HG02884 (cell line): ENCODE measurements around the gene YKT6.
"Not testable (repeated sequence)": the region's sequence is repeated elsewhere in the genome, so short reads cannot be mapped to it uniquely, and the experiment has no call there.

ENCODE experiments used
- ATAC-seq: cut with Tn5 transposase; IDR thresholded peaks from one replicate; pipeline ENCODE4 v1.9.1; 2021; ENCODE audit warnings: mild to moderate bottlenecking, moderate library complexity; ENCODE audit not compliant: unreplicated experiment

Gene YKT6

DNA sequence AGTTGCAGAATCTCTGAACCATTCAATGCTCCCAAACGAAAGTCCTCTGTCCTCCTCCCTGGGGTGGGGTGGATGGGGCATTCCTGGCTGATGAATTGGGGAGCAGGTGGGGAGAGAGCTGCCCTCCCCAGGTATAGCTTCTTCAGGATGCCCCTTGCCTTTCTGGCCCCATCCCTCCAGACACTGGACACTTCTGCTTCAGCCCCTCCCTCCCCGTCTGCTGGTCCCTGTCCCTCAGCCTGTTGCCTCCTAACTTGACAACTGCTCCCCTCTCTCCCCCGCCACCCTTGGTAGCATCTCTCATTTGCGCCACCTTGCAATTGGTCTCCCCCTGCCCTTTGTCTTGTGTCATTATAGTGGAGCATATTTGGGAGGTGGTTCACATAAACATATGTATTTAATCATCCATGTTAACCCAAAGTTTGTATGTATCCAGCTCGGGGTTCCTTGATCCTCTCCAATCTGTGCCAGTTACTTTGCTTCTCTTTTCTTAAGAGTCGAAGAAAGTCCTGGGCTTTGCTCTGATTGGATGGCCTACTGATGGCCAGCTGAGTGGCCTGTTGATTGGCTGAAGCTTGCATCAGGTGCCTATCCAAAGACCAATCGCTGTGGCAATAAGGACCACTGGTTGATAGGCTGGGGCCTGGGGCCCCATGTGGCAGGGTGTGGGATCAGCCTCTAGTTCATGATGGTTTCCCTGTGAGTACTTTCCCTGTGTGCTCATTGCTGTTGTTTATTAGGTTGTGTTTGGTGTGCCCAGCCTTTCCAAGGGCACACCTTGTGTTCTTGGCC lies 7.6 kb upstream of the YKT6 start:
- ATAC-seq, result no peak

DNA sequence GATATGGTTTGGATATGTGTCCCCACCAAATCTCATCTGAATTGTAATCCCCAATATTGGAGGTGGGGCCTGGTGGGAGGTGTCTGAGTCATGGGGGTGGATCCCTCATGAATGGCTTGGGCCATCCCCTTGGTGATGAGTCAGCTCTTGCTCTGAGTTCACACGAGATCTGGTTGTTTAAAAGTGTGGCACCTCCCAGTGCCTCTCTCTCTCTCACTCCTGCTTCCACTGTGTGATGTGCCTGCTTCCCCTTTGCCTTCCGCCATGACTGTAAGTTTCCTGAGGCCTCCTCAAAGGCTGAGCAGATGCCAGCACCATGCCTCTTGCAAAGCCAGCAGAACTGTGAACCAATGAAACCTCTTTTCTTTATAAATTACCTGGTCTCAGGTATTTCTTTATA lies 6.7 kb upstream of the YKT6 start:
- no peak for ATAC-seq

DNA sequence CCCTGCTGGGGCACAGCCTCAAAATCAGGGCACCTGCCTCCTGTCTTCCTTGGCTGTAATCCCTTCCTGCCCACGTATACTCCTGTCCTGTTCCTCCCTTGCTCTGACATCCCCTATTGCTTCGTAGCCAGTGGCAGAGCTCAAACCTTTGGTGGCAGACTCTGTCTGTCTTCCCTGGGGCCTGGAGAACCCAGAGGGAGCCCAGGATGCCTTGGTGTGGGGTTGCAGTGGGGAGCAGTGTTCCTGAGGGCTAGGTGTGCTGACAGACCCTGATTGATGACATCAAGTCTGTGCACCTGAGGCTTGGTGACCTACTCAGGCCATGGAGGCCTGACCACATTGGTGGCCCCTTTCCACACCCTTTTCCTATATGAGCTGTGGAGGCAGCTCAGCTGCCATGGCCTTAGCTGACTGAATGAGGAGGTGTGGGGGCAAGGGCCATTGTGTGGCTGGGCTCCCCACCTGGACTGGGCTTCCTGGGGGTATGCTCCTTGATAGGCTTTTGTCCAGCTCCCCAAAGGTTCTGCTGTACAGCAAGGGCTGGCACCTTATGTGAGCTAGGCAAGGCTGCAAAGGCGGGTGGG lies 6.1 kb upstream of the YKT6 start:
- no peak for ATAC-seq

DNA sequence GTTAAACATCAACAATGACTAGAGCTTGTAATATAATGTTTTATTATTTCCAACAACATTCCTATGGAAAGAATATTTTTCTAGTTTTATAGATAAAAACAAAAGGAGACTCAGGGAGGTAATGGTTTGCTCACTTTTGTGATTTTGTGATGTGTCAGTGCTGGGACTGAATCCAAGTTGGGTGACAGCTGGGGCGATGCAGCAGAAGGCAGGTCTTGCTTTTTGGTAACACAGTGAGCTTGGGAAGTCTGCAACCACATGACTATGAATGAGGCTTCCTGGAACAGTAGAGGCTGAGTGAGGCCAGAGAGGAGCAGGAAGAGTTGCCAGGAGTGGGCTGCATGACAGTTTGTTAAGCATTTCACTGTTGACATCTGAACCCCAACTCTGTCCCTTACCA lies 4.9 kb upstream of the YKT6 start:
- no peak for ATAC-seq

DNA sequence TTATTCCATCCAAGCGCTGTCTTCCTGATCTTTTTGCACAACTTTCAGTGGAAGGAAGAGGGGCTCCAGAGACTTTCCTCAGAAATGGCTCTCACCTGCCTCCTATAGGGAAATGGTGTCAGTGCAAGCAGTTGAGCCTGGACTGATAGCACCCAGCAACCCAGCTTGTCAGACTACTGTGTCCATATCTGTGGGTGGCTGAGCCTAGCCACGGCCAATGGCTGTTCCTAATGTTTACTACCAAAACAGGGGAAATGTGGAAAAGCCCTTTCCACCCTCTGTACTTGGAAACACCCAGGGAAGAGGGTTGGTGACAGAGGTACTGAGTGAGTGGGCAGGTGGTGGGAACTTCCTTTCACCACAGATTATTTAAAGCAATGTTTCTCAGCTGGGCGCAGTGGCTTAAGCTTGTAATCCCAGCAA lies 4.3 kb upstream of the YKT6 start:
- peak; percentile 38 for ATAC-seq

DNA sequence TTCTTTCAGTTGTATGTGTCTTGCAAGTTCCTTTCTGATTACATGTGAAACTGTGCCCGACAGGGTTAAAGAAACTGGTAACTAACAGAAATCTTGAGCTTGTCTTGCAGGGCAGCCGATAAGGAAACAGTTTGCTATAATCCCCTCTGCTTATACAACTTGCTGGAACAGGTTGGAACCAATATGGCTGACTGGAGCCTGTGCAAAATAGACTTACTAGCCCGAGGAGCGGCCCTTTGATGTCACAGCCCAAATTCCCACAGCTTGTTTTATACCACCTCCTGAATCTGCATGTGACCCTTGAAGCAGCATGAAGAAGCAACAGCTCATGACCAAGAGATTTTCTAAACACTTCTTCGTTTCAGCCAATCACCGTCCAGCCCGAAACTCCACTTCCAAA lies 3.3 kb upstream of the YKT6 start:
- no peak for ATAC-seq

DNA sequence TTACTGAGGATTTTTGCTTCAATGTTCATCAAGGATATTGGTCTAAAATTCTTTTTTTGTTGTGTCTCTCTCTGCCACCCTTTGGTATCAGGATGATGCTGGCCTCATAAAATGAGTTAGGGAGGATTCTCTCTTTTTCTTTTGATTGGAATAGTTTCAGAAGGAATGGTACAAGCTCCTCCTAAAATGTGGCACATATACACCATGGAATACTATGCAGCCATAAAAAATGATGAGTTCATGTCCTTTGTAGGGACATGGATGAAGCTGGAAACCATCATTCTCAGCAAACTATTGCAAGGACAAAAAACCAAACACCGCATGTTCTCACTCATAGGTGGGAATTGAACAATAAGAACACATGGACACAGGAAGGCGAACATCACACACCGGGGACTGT lies 615 bp upstream of the YKT6 start:
- ATAC-seq, result not testable (repeated sequence)

DNA sequence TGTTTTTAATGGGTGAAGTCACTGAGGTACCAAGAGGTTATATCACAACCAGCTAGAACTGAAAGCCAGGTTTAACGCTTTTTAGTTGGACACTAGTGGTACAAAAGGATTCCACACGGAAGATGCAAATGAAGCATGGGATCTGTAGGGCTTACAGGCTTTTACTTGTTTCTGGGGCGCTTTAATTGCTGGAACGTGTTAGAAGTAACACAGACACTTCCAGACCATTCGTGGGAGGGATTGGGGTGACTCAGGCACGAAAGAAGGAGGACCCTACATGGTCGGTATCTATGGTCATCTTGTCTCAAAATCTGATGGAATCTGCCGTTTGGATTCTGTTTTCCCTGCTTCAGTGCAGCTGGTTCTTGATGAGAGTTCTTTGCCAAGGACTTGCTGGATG lies 1.0 kb downstream of the YKT6 start:
- ATAC-seq, result no peak

DNA sequence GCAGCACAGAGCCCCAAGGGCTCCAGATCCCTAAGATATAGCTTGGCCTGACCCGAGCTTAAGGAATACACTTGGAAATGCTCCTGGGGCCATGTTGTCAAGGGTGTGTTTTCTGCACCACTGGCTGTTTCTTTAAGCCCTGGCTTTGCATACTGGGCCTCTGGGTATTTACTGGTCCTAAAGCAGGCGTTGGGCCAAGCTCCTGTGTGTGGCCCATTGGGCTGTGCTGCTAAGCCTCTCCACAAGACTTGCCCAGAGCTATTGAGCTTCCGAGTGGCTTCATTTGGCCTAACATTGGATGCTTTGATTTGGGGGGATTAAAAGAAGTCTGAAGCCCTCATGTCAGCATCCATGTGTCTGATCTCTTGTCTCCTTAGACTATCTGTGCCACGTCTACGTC lies 5.2 kb downstream of the YKT6 start:
- no peak for ATAC-seq

DNA sequence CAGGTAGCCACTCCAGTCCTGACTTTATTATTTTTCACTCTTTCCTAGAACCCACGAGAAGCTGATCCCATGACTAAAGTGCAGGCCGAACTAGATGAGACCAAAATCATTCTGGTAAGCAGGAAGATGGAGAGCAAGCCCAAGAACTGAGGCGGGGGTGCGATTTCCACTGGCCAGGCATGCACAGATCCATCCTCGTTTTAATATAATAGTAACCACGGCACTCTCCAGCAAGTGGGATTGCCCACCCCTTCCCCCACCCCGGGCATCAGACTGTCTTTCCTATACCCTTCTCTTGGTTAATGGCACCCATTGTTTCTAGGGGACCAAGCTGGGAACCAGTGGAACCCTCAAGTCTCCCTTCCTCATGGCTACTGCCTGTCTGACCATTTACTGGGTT lies 7.3 kb downstream of the YKT6 start:
- no peak for ATAC-seq

DNA sequence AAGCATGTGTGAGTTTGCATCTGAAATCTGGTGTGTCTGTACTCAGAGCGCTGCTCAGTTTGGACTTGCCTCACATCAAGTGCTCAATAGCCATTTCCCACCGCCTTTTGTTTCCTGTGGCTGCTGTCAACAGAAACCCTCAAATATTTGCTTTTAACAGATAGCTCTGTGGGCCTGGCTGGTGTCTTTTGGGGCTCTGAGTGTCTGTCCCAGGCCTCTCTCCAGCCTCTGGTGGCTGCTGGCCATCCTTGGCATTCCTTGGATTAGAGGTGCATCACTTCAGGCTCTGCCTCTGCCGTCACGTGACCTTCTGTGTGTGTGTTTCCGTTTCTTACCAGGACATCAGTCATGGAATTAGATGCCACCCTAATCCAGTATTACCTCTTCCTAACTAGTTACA lies 9.3 kb downstream of the YKT6 start:
- ATAC-seq, result no peak

DNA sequence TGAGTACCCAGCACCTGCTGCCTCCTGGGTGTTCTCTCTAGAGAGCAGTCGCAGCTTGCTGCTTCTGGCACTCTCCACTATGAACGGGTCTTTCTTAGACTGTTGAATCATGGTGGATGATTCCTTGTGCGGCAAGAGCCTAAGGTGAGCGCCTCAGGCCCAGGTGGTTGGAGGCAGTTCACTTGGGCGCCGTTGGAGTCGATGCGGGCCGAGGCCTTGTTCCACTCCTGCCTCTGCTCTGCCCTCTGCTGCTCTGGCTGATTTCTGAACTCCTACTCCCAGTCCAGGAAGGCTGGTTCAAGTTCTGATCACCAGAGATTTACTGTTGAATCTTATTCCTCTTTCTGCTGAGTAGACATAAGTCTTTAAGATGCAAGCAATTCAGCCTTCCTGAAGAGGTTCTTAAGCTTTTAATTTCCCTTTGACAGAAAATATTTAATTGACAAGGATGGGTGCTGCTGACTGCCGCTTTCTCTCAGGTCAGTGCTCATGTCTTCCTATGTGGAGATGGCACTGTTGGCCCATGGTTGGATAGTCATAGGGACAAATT lies 10.4 kb downstream of the YKT6 start:
- ATAC-seq, result no peak

DNA sequence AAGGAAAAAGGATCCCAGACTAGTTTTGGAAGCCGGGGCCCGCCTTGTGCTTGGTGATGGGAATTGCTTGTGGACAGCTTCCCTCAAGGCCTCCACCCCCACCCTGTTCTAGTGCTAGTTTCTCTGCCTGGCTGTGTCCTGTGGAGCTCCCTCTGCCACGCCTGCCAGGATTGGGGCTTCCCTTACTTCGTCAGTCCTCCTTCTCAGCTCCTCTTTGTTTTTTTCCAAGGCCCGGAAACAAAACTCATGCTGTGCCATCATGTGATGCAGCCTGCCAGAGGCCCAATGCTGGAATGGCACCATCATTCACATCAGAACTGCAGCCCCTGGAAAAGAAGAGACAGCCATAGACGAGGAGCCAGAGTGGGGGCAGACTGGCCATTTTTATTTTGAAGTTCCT lies 11.2 kb downstream of the YKT6 start:
- ATAC-seq, result no peak

DNA sequence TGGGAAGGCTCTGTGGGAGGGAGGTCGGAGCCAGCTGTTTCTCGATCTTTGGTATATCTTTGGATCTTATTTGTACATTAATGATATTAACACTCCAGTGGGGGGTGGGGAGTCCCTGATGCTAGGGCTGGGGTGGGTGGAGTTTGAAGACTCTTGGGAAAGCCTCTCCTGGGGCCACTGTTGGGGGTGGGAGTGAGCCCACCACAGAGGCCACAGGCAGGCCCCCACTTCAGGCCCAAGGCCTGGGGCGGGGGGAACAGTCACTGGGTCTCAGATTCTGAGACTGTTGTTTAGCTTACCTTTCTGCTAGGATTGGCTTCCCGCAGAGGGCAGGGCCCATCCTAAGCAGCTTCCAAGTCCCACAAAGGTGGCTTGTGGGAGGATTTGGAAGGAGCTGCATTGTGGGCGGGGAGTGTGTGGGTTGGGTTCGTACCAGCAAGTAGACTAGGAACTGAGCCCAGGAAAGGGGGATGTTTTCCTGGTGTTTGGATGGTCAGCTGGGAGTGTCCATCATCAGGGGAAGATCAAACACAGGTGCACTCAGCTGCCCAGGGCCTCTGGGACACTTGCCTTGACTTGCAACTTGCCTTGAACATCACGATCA lies 11.9 kb downstream of the YKT6 start:
- ATAC-seq, result no peak

DNA sequence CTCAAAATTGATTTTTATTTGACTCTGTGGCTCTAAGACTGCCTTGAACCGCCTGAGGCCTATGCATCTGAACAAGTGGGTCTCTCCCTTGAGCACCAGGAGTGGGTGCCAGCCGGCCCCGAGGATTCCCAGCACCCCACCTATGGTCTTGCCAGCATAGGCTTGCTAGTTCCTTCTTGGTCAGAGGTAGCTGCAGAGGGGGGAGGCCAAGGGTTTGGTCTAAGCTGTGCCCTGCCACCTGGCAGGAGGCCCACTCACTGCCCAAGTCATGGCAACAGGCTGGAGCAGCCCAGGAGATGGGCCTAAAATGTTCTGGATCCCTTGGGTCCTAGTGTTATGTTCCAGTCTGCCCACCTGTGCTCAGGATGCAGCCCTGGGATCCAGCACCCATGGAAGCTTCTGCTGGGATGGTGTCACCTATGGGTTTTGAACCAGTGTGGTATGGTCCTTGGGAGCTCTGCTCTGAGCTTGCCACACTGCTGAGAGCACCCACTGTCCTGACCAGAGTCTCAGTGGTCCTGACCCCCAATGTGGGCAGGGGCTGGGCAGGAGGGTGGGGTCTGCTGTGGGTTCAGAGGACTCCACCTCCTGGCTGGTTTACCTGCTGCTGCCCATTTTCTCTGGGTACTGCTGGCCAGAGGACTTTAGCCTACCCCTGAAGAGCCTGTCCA lies 12.6 kb downstream of the YKT6 start:
- no peak for ATAC-seq

DNA sequence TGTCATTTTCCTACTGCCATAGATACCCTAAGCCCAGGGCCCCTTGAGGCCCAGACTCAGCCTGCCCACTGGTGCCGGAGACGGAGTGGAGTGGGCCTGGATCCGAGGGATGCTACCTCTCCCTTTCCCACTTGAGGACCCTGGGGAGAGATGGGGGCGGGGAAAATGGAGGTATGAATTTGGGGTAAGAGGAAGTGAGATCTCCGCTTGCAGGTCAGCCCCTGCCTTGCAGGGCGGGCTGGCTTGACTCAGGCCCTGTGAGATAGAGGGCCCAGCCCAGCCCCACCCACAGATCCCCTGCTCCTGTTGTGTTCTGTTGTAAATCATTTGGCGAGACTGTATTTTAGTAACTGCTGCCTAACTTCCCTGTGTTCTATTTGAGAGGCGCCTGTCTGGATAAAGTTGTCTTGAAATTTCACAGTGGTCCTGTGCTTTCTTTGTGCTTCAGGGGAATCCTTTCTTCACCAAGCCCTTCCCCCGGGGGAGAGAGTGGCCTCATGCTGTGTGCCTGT lies 13.2 kb downstream of the YKT6 start:
- ATAC-seq, result no peak

DNA sequence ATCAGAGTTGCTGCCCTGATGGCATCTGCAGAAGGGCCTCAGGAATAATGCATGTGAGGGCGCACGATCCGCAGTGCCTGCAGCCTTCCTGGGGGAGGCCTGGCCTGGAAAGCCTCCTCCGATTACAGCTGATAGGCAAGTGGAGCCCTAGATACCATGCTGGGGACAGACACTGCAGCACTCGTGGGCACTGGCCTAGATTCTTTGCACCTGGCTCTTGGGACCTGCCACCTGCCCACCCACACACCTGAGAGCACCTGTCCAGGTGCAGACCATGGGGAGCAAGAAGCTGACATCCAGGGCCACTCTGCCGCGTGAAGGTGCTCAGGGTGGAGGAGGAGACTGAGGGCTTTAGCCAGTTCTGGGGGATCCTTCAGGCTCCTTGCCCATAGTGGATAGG lies 14.8 kb downstream of the YKT6 start:
- no peak for ATAC-seq

DNA sequence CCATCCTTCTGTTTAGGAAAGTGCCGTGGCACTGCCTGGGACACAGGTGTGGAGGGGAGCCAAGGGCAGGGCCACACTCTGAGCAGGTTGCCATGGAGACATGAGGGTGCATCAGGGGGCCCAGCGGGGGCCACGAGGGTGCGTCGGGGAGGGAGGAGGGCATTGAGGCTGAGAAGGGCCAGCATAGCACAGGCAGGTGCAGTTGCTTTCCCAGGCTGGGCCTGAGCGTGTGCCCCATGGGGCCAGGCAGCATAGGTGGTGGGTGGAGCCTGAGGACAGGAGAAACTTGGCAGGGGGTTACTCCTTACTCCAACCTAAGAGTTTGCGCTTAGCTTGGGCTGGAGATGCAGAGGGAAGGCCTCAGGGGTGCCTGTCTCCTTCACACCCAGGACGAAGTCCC lies 15.2 kb downstream of the YKT6 start:
- ATAC-seq, result no peak

DNA sequence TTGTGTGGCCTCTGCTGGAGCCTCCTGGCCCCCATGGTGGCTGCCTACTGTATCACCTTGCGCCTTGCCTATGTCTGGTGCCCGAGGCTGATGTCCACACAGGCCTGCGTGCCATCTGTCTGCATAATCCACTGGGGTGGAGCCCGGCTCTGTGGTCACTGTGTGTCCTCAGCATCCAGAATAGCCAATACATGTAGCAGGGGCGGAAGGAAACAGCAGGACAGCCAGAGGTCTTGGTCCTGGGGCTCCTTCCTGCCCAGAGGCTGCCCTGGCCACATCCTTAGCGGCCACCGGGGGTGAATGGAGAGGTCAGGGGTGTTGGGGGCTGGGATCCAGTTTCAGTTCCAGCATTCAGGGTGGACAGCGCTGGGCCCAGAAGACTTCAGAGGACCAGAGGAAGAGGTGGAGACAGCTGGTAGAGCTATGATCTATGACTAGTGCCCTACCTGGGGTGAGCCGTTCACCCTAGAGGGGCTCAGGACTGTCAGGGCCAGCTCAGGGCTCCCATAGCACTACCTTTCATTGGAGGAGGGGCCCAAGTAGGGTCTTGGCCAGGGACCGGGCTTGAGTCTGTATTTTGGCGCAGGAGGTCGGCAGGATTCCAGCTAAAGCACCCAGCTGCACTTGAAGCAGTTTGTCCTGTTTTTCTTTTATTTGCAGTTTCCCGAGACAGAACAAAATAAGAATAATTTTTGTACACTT lies 15.9 kb downstream of the YKT6 start:
- no peak for ATAC-seq

DNA sequence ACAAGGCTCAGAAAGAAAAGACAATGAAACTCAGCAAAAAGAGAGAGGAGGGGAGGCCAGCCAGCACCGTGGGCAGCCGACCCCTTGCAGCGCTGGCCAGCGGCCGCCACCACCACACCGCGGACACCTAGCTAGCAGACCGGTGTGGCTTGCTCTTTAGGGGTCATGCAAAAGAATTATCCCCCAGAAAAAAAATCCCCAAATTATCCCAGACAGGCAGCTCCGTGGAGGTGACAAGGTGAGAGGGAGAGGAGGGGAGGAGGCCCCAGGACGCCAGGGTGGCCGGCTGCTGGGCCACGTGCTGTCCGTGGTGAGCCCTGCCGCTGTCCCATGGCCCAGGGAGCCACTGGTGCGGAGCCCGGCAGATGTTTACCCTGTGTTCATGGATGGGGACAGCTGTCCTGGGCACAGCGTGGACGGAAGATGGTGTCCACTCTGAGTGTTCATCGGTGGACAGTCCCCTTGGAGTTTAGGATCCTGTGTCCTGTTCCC lies 16.5 kb downstream of the YKT6 start:
- no peak for ATAC-seq
